GM21717 (cell line): ENCODE data around the gene PPP4R2.

Source experiments
- ATAC-seq: cut with Tn5 transposase; IDR thresholded peaks from one replicate; pipeline ENCODE4 v1.9.1; 2021; ENCODE audit warnings: mild to moderate bottlenecking, moderate library complexity; ENCODE audit not compliant: unreplicated experiment

Gene PPP4R2

DNA sequence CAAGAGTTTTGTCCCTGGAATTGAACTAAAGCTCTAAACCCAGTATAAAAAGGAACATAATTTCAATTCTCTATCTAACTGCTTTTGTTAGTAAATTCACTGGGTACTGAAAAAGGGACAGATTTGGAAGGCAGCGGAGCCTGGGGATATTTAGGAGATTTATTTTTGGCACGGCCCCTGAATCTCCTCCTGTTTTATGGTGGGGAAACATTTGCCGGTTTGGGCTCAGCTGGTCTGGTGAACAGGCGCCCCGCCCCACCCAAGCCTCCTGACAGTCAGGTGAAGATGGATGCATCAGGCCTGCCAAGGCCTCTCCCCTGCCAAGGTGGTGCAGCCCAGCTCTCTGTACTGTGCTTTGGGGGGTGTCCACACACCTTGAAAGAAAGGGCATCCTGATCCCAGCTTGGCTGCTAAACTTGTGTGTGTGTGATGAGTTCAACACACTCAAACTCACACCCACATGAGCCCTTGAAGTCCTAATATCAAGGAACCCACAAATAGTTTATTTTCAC is 111.1 kb downstream of the PPP4R2 start:
- ATAC-seq = no peak

GRCh38 chr3:73108750-73109149 is 112.1 kb downstream of the PPP4R2 start:
- no peak for ATAC-seq

- no peak for ATAC-seq
Measured at GRCh38 chr3:73110530-73110929, 113.9 kb downstream of the PPP4R2 start.

- ATAC-seq = no peak
Measured at GRCh38 chr3:73114711-73115110, 118.1 kb downstream of the PPP4R2 start.

GRCh38 chr3:73115806-73116205 is 119.2 kb downstream of the PPP4R2 start:
- ATAC-seq = no peak
